Measurements from ENCODE around the gene GUK1.
"Not testable (repeated sequence)": the region's sequence is repeated elsewhere in the genome, so short reads cannot be mapped to it uniquely, and the experiment has no call there.

The GUK1 gene

DNA sequence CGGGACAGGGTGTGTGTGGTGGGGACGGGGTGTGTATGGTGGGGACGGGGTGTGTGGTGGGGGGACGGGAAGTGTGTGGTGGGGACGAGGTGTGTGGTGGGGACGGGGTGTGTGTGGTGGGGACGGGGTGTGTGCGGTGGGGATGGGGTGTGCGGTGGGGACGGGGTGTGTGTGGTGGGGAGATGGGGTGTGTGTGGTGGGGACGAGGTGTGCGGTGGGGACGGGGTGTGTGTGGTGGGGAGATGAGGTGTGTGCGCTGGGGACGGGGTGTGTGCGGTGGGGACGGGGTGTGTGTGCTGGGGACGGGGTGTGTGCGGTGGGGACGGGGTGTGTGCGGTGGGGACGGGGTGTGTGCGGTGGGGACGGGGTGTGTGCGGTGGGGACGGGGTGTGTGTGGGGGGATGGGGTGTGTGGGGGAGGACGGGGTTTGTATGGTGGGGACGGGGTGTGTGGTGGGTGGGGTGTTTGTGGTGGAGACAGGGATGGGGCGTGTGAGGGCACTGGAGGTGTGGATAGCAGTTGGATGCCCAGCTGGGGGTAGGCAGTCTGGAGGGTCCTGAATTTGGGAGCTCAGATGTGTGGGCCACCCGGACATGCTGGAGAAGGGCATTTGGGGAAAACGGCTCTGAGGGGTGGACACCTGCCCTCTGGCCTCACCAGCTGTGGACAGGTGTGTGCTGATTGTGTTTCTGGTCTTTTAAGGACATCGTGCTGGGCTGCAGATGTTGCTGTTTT is 42.4 kb downstream of the GUK1 start:
- Histone ChIP-seq H3K79me2 (ENCODE audit: low read length) (no peaks in the 10 kb centered on the region), H3K4me3 (ENCODE audit: low read length) (no peak overlapping the region), H3K4me2 (ENCODE audit: low read depth, low read length) (no peak overlapping the region), H3K9me3 (replicated peaks; ENCODE audit: insufficient read depth, low read length) (no peaks in the 10 kb centered on the region), H3K4me1 (ENCODE audit: low read length) (no peaks in the 10 kb centered on the region), H3F3A (ENCODE audit: insufficient read depth, low read length) (no peaks in the 10 kb centered on the region), H3K9me2 (replicated peaks; ENCODE audit: insufficient read depth, low read length) (no peaks in the 10 kb centered on the region), H3K36me3 (replicated peaks; ENCODE audit: insufficient read depth, low read length) (no peaks in the 10 kb centered on the region), H3K9ac (ENCODE audit: low read length) (no peak overlapping the region), H2AFZ (ENCODE audit: low read length) (no peak overlapping the region), H4K20me1 (ENCODE audit: insufficient read depth, low read length) (no peaks in the 10 kb centered on the region), H3K27me3 (replicated peaks; ENCODE audit: insufficient read depth, low read length) (no peaks in the 10 kb centered on the region), H3K27ac (ENCODE audit: low read length) (no peak overlapping the region)
- no peak for DNase-seq
- no peak for TF ChIP-seq EZH2 (optimal IDR thresholded peaks at IDR 0.05; ENCODE audit: low read depth, low read length)

DNA sequence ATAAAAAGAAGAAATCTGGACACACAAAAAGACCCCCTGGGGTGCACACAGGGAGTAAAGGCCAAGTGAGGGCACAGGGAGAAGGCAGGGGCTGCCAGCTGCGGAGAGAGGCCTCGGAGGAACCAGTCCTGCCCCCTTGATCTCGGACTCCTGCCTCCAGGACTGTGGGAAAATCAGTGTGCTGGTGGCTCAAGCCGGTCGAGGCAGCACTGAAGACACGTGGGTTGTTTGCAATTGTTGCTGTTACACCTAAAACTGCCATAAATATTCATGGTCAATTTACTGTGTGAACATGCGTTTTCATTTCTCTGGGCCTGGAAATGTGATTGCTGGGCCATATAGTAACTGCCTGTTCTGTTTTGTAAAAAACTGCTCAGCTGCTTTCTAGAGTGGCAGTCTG is 44.1 kb downstream of the GUK1 start:
- Histone ChIP-seq H3K79me2 (ENCODE audit: low read length) (no peaks in the 10 kb centered on the region), H3K9ac (ENCODE audit: low read length) (no peak overlapping the region), H3K9me3 (replicated peaks; ENCODE audit: insufficient read depth, low read length) (no peaks in the 10 kb centered on the region), H3K27ac (ENCODE audit: low read length) (no peak overlapping the region), H3K9me2 (replicated peaks; ENCODE audit: insufficient read depth, low read length) (no peaks in the 10 kb centered on the region), H3K27me3 (replicated peaks; ENCODE audit: insufficient read depth, low read length) (no peaks in the 10 kb centered on the region), H3K4me3 (ENCODE audit: low read length) (no peak overlapping the region), H3K36me3 (replicated peaks; ENCODE audit: insufficient read depth, low read length) (no peaks in the 10 kb centered on the region), H4K20me1 (ENCODE audit: insufficient read depth, low read length) (no peaks in the 10 kb centered on the region), H3K4me2 (ENCODE audit: low read depth, low read length) (no peak overlapping the region), H2AFZ (ENCODE audit: low read length) (no peak overlapping the region), H3F3A (ENCODE audit: insufficient read depth, low read length) (no peaks in the 10 kb centered on the region), H3K4me1 (ENCODE audit: low read length) (no peaks in the 10 kb centered on the region)
- TF ChIP-seq EZH2 (optimal IDR thresholded peaks at IDR 0.05; ENCODE audit: low read depth, low read length): no peak
- TF ChIP-seq EZH2phosphoT487 (IDR thresholded peaks at IDR 0.05; ENCODE audit: low read length): no peak
- TF ChIP-seq, protein P1, sequence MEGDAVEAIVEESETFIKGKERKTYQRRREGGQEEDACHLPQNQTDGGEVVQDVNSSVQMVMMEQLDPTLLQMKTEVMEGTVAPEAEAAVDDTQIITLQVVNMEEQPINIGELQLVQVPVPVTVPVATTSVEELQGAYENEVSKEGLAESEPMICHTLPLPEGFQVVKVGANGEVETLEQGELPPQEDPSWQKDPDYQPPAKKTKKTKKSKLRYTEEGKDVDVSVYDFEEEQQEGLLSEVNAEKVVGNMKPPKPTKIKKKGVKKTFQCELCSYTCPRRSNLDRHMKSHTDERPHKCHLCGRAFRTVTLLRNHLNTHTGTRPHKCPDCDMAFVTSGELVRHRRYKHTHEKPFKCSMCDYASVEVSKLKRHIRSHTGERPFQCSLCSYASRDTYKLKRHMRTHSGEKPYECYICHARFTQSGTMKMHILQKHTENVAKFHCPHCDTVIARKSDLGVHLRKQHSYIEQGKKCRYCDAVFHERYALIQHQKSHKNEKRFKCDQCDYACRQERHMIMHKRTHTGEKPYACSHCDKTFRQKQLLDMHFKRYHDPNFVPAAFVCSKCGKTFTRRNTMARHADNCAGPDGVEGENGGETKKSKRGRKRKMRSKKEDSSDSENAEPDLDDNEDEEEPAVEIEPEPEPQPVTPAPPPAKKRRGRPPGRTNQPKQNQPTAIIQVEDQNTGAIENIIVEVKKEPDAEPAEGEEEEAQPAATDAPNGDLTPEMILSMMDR (IDR thresholded peaks at IDR 0.05; ENCODE audit: low read length): no peak
- DNase-seq: no peak

DNA sequence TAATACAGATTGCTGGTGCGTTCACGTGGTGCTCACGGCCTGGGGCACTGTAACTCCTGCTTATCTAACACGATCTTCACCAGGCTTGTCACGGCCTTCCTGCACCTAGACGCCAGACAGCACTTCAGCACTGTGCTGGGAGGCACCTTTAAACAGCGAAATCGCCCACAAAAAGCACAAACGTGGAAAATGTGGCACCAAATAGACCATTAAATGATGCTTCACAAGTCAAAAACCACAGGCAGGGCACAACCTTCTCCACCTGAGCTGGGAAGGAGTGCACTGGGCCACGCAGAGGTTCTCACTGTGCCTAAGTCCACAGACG is 45.5 kb downstream of the GUK1 start:
- no peak for TF ChIP-seq EZH2 (optimal IDR thresholded peaks at IDR 0.05; ENCODE audit: low read depth, low read length)
- TF ChIP-seq, protein P1 (IDR thresholded peaks at IDR 0.05; ENCODE audit: low read length): no peak
- no peak for TF ChIP-seq EZH2phosphoT487 (IDR thresholded peaks at IDR 0.05; ENCODE audit: low read length)

DNA sequence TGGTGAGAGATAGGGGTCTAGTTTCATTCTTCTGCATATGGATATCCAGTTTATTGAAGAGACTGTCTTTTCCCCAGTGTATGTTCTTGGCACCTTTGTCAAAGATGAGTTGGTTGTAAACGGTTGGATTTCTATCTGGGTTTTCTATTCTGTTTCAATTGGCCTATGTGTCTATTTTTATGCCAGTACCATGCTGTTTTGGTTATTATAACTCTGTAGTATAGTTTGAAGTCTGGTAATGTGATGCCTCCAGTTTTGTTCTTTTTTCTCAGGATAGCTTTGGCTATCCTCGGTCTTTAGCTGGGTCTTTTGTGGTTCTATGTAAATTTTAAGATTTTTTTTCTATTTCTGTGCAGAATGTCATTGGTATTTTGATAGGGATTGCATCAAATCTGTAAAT is 48.2 kb downstream of the GUK1 start:
- H3K9ac ChIP-seq (ENCODE audit: low read length); H3K4me3 ChIP-seq (ENCODE audit: low read length); DNase-seq; H4K20me1 ChIP-seq (ENCODE audit: insufficient read depth, low read length); H3K9me2 ChIP-seq (replicated peaks; ENCODE audit: insufficient read depth, low read length); H3F3A ChIP-seq (ENCODE audit: insufficient read depth, low read length); H3K9me3 ChIP-seq (replicated peaks; ENCODE audit: insufficient read depth, low read length); H3K27ac ChIP-seq (ENCODE audit: low read length); H3K27me3 ChIP-seq (replicated peaks; ENCODE audit: insufficient read depth, low read length); H3K79me2 ChIP-seq (ENCODE audit: low read length); H3K4me2 ChIP-seq (ENCODE audit: low read depth, low read length); H3K36me3 ChIP-seq (replicated peaks; ENCODE audit: insufficient read depth, low read length); H2AFZ ChIP-seq (ENCODE audit: low read length); H3K4me1 ChIP-seq (ENCODE audit: low read length): not testable (repeated sequence)

More for the DNA sequence above, 45.5 kb downstream of the GUK1 start:
- H3K9me2 ChIP-seq (replicated peaks; ENCODE audit: insufficient read depth, low read length): no peaks in the 10 kb centered on the region
- H3K4me1 ChIP-seq (ENCODE audit: low read length): no peaks in the 10 kb centered on the region
- no peak overlapping the region for H3K4me2 ChIP-seq (ENCODE audit: low read depth, low read length)
- H3K4me3 ChIP-seq (ENCODE audit: low read length): no peak overlapping the region
- H3K36me3 ChIP-seq (replicated peaks; ENCODE audit: insufficient read depth, low read length): no peaks in the 10 kb centered on the region
- no peaks in the 10 kb centered on the region for H3K79me2 ChIP-seq (ENCODE audit: low read length)
- no peaks in the 10 kb centered on the region for H3F3A ChIP-seq (ENCODE audit: insufficient read depth, low read length)
- no peak overlapping the region for H3K27ac ChIP-seq (ENCODE audit: low read length)
- DNase-seq: no peak
- H4K20me1 ChIP-seq (ENCODE audit: insufficient read depth, low read length): no peaks in the 10 kb centered on the region
- no peaks in the 10 kb centered on the region for H3K27me3 ChIP-seq (replicated peaks; ENCODE audit: insufficient read depth, low read length)
- no peak overlapping the region for H2AFZ ChIP-seq (ENCODE audit: low read length)
- H3K9ac ChIP-seq (ENCODE audit: low read length): no peak overlapping the region
- H3K9me3 ChIP-seq (replicated peaks; ENCODE audit: insufficient read depth, low read length): no peaks in the 10 kb centered on the region
